Parathyroid adenoma (tissue), 2 donors: ENCODE results near the gene IQGAP3.
"Not testable (repeated sequence)": the region's sequence is repeated elsewhere in the genome, so short reads cannot be mapped to it uniquely, and the experiment has no call there.

ENCODE experiments used
- H2AFZ ChIP-seq: fragments of 300-600 bp; sonication (generic); one replicate; pipeline ENCODE4 v1.7.0; 2017; ENCODE audit warnings: antibody characterized with exemption, mild to moderate bottlenecking
- H3K27ac ChIP-seq: fragments of 300-600 bp; sonication (generic); one replicate; pipeline ENCODE4 v1.7.0; 2017
- H3K27me3 ChIP-seq: fragments of 300-600 bp; sonication (generic); one replicate; pipeline ENCODE4 v1.7.0; 2017; ENCODE audit warnings: low read length; ENCODE audit not compliant: control insufficient read depth, insufficient read depth
- H3K36me3 ChIP-seq: fragments of 300-600 bp; sonication (generic); one replicate; pipeline ENCODE4 v1.7.0; 2017; ENCODE audit warnings: low read length; ENCODE audit not compliant: control insufficient read depth, insufficient read depth
- H3K4me1 ChIP-seq: fragments of 300-600 bp; sonication (generic); one replicate; pipeline ENCODE4 v1.7.0; 2017; ENCODE audit warnings: control low read depth
- H3K4me2 ChIP-seq: fragments of 300-600 bp; sonication (generic); one replicate; pipeline ENCODE4 v1.7.0; 2017; ENCODE audit warnings: low read length
- H3K4me3 ChIP-seq: fragments of 300-600 bp; sonication (generic); one replicate; pipeline ENCODE4 v1.7.0; 2017; ENCODE audit warnings: low read depth, low read length
- H3K79me2 ChIP-seq: fragments of 300-600 bp; sonication (generic); one replicate; pipeline ENCODE4 v1.7.0; 2017; ENCODE audit warnings: control low read depth
- H3K9ac ChIP-seq: fragments of 300-600 bp; sonication (generic); one replicate; pipeline ENCODE4 v1.7.0; 2017; ENCODE audit warnings: mild to moderate bottlenecking
- H3K9me3 ChIP-seq: fragments of 300-600 bp; sonication (generic); one replicate; pipeline ENCODE4 v1.7.0; 2017; ENCODE audit warnings: low read length; ENCODE audit not compliant: control insufficient read depth
- CTCF ChIP-seq: fragments of 300-600 bp; sonication (generic); IDR thresholded peaks from one replicate; pipeline ENCODE4 v1.7.0; 2017; ENCODE audit warnings: antibody characterized with exemption, mild to moderate bottlenecking
- donor health status: primary hyperparathyroidism.

Gene IQGAP3

GRCh38 chr1:156556354-156556753 lies 16.0 kb downstream of the IQGAP3 start:
- Histone ChIP-seq H3K4me1 (no peaks in the 10 kb centered on the region), H3K36me3 (no peaks in the 10 kb centered on the region), H3K4me2 (no peak overlapping the region), H3K9me3 (no peaks in the 10 kb centered on the region), H3K27ac (no peak overlapping the region), H3K27me3 (no peaks in the 10 kb centered on the region), H3K9ac (no peak overlapping the region), H3K4me3 (no peak overlapping the region), H3K79me2 (no peaks in the 10 kb centered on the region), H2AFZ (no peak overlapping the region)
- TF ChIP-seq CTCF, result no peak

- Histone ChIP-seq H3K9ac (no peak overlapping the region), H3K4me1 (no peaks in the 10 kb centered on the region), H3K36me3 (no peaks in the 10 kb centered on the region), H3K9me3 (no peaks in the 10 kb centered on the region), H2AFZ (no peak overlapping the region), H3K27me3 (no peaks in the 10 kb centered on the region), H3K27ac (no peak overlapping the region), H3K79me2 (no peaks in the 10 kb centered on the region), H3K4me2 (no peak overlapping the region), H3K4me3 (no peak overlapping the region)
- TF ChIP-seq CTCF, result no peak
Observed at GRCh38 chr1:156555715-156556114, 16.6 kb downstream of the IQGAP3 start.

- Histone ChIP-seq H3K27ac (no peak overlapping the region), H3K9me3 (no peaks in the 10 kb centered on the region), H3K36me3 (no peaks in the 10 kb centered on the region), H3K9ac (no peak overlapping the region), H2AFZ (no peak overlapping the region), H3K4me2 (no peak overlapping the region), H3K4me1 (no peaks in the 10 kb centered on the region), H3K27me3 (no peaks in the 10 kb centered on the region), H3K79me2 (no peaks in the 10 kb centered on the region), H3K4me3 (no peak overlapping the region)
- no peak for TF ChIP-seq CTCF
Observed at GRCh38 chr1:156554971-156555370, 17.4 kb downstream of the IQGAP3 start.

GRCh38 chr1:156553860-156554485 lies 18.4 kb downstream of the IQGAP3 start:
- no peak for TF ChIP-seq CTCF
- no peaks in the 10 kb centered on the region for H3K9me3 ChIP-seq

GRCh38 chr1:156552937-156553336 lies 19.4 kb downstream of the IQGAP3 start:
- not testable (repeated sequence) for H3K36me3 ChIP-seq, H3K9me3 ChIP-seq, H3K27me3 ChIP-seq, H3K9ac ChIP-seq, H3K4me3 ChIP-seq, H3K4me2 ChIP-seq, H3K27ac ChIP-seq, H3K4me1 ChIP-seq, H3K79me2 ChIP-seq, H2AFZ ChIP-seq

More at GRCh38 chr1:156553860-156554485, 18.4 kb downstream of the IQGAP3 start:
- H3K27me3 ChIP-seq, result no peaks in the 10 kb centered on the region
- H3K4me2 ChIP-seq, result no peak overlapping the region
- H2AFZ ChIP-seq, result no peak overlapping the region
- H3K9ac ChIP-seq, result no peak overlapping the region
- no peak overlapping the region for H3K4me3 ChIP-seq
- H3K79me2 ChIP-seq, result no peaks in the 10 kb centered on the region
- H3K36me3 ChIP-seq, result no peaks in the 10 kb centered on the region
- no peak overlapping the region for H3K27ac ChIP-seq
- H3K4me1 ChIP-seq, result no peaks in the 10 kb centered on the region
